ENCODE measurements around the gene CEP70.
"Not testable (repeated sequence)": the region's sequence is repeated elsewhere in the genome, so short reads cannot be mapped to it uniquely, and the experiment has no call there.

The CEP70 gene

GRCh38 chr3:138594150-138594934, at the start of gene CEP70:
Gene CEP70, minus strand, starts transcription at chr3:138594260. Its CDS starts 21,333 bp downstream, at chr3:138572927.
- peak; percentile 87 to 88 for DNase-seq

- DNase-seq, result no peak
Measured at GRCh38 chr3:138642927-138643253, 48.8 kb upstream of the CEP70 start.

GRCh38 chr3:138642226-138642926, 48.3 kb upstream of the CEP70 start:
- DNase-seq, result no peak

- DNase-seq, result no peak
Measured at GRCh38 chr3:138640537-138640936, 46.5 kb upstream of the CEP70 start.

GRCh38 chr3:138638641-138639040, 44.6 kb upstream of the CEP70 start:
- DNase-seq, result no peak

GRCh38 chr3:138629526-138629925, 35.5 kb upstream of the CEP70 start:
- no peak for DNase-seq

- no peak for DNase-seq
Measured at GRCh38 chr3:138625707-138626365, 31.8 kb upstream of the CEP70 start.

GRCh38 chr3:138624518-138624917, 30.5 kb upstream of the CEP70 start:
- no peak for DNase-seq

GRCh38 chr3:138620431-138620830, 26.4 kb upstream of the CEP70 start:
- DNase-seq, result no peak

GRCh38 chr3:138615462-138615861, 21.4 kb upstream of the CEP70 start:
- no peak for DNase-seq

GRCh38 chr3:138609898-138610266, 15.8 kb upstream of the CEP70 start:
- no peak for DNase-seq

- peak; percentile 65 to 68 for DNase-seq
Measured at GRCh38 chr3:138608322-138609135, 14.5 kb upstream of the CEP70 start, which contains the start of gene FAIM. Gene FAIM, plus strand, starts transcription at chr3:138608771. Its CDS starts 10,956 bp downstream, at chr3:138619727.

GRCh38 chr3:138604106-138604595, 10.1 kb upstream of the CEP70 start:
- not testable (repeated sequence) for DNase-seq

- DNase-seq, result not testable (repeated sequence)
Measured at GRCh38 chr3:138601661-138602060, 7.6 kb upstream of the CEP70 start.

- DNase-seq, result no peak
Measured at GRCh38 chr3:138600100-138600745, 6.2 kb upstream of the CEP70 start.

- DNase-seq, result no peak
Measured at GRCh38 chr3:138598534-138598933, 4.5 kb upstream of the CEP70 start.

GRCh38 chr3:138597186-138597976, 3.3 kb upstream of the CEP70 start:
- not testable (repeated sequence) for DNase-seq

- DNase-seq, result no peak
Measured at GRCh38 chr3:138594935-138595610, 1.0 kb upstream of the CEP70 start.

GRCh38 chr3:138593488-138594149, 441 bp downstream of the CEP70 start:
- no peak for DNase-seq

GRCh38 chr3:138591392-138591791, 2.7 kb downstream of the CEP70 start:
- no peak for DNase-seq
